GM12891 (cell line): ENCODE data around the gene SRGAP1.
"Not testable (repeated sequence)": the region's sequence is repeated elsewhere in the genome, so short reads cannot be mapped to it uniquely, and the experiment has no call there.

Source experiments
- DNase-seq: peaks from one replicate; pipeline ENCODE4 v3.0.0; 2011; ENCODE audit warnings: low spot score; ENCODE audit not compliant: insufficient read length
- FAIRE-seq: peaks from 2 replicates; lab custom pipeline; 2011; peaks lifted over from hg19 to GRCh38; lab: Jason Lieb, UNC
- PAX5 ChIP-seq: IDR thresholded peaks from 2 replicates; pipeline ENCODE4 v1.6.1; 2011; ENCODE audit warnings: low read length, moderate library complexity, mild to moderate bottlenecking; ENCODE audit not compliant: insufficient read depth, severe bottlenecking
- POLR2A ChIP-seq: IDR thresholded peaks from 2 replicates; pipeline ENCODE4 v1.6.1; 2011; ENCODE audit warnings: low read depth, low read length, control low read depth
- POLR2AphosphoS5 ChIP-seq: IDR thresholded peaks from 2 replicates; pipeline ENCODE4 v1.6.1; 2011; ENCODE audit warnings: low read depth, low read length, control low read depth
- POU2F2 ChIP-seq: IDR thresholded peaks from 2 replicates; pipeline ENCODE4 v1.6.1; 2011; ENCODE audit warnings: low read depth, mild to moderate bottlenecking, control low read depth, low read length, moderate library complexity
- SPI1 ChIP-seq: IDR thresholded peaks from 2 replicates; pipeline ENCODE4 v1.6.1; 2011; ENCODE audit warnings: low read depth, low read length, control low read depth
- TAF1 ChIP-seq: IDR thresholded peaks from 2 replicates; pipeline ENCODE4 v1.6.1; 2011; ENCODE audit warnings: low read depth, low read length, control low read depth

Gene SRGAP1

GRCh38 chr12:64059685-64060084 is 215.2 kb downstream of the SRGAP1 start:
- DNase-seq (no peak), FAIRE-seq (no peak)
- no peak for TF ChIP-seq PAX5
- no peak for TF ChIP-seq POU2F2
- no peak for TF ChIP-seq TAF1
- TF ChIP-seq POLR2A: no peak
- no peak for TF ChIP-seq SPI1
- no peak for TF ChIP-seq POLR2AphosphoS5

DNA sequence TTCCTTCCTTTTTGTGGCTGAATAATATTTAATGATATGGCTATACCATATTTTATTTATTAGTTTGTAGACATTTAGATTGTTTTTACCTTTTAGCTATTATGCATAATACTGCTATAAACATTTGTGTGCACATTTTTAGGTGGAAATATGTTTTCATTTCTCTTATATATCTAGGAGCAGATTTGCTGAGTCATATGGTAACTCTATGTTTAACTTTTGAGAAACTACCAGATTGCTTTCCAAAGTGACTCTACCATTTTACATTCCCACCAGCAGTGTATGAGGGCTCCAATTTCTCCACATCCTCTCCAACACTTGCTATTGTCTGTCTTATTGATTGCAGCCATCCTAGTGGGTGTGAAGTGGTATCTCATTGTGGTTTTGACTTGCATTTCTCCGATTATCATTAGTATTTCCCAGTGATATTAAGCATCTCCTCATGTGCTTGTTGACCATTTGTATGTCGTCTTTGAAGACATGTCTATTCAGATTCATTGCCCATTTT is 217.4 kb downstream of the SRGAP1 start:
- DNase-seq: no peak
- no peak for FAIRE-seq
- TF ChIP-seq TAF1 (no peak), POLR2A (no peak), PAX5 (no peak), SPI1 (no peak), POLR2AphosphoS5 (no peak), POU2F2 (no peak)

- FAIRE-seq: no peak
- DNase-seq: no peak
- TF ChIP-seq POU2F2: no peak
- no peak for TF ChIP-seq TAF1
- TF ChIP-seq SPI1: no peak
- no peak for TF ChIP-seq POLR2AphosphoS5
- TF ChIP-seq POLR2A: no peak
- TF ChIP-seq PAX5: no peak
Observed at GRCh38 chr12:64063121-64063520, 218.6 kb downstream of the SRGAP1 start.

DNA sequence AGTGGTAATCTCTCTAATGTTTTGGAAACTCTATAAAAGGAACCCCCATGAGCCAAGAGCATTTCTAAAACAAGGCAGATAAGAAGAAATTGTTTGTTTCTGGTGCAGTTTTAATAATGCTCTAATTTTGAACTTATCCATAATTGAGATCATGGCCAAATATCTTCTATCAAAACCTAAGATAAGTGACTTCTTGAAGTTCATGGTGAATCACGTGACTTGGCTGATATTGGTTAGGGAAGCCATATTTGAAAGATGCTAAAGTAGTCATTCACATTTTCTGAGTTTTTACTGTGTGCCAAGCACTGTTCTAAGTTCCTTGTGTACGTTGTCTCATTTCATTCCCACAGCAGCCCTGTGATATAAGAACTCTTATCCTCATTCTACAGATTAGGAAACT is 219.7 kb downstream of the SRGAP1 start:
- FAIRE-seq (no peak), DNase-seq (no peak)

DNA sequence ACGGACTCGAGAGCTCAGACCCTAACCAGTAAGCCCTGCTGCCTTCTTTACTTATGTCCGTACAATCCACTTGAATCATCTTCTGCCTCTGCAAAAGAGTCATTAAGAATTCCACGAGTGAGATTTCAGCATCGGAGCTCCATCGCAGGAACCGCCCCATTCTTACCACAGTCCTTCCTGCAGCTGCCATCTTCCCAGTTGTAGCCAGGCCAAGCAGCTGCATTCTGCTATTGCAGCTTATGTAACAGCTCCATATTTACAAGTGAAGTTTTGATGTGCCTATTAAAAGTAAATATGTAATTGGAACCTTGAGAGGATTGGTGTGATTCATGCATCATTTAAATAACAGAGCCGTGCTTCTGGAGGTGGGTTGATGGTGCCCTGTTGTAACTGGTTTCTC is 220.2 kb downstream of the SRGAP1 start:
- DNase-seq: no peak
- no peak for TF ChIP-seq TAF1
- no peak for FAIRE-seq

More for the DNA sequence above, 219.7 kb downstream of the SRGAP1 start:
- TF ChIP-seq PAX5: no peak
- TF ChIP-seq TAF1: no peak
- TF ChIP-seq POU2F2: no peak
- no peak for TF ChIP-seq POLR2A
- no peak for TF ChIP-seq POLR2AphosphoS5
- TF ChIP-seq SPI1: no peak

DNA sequence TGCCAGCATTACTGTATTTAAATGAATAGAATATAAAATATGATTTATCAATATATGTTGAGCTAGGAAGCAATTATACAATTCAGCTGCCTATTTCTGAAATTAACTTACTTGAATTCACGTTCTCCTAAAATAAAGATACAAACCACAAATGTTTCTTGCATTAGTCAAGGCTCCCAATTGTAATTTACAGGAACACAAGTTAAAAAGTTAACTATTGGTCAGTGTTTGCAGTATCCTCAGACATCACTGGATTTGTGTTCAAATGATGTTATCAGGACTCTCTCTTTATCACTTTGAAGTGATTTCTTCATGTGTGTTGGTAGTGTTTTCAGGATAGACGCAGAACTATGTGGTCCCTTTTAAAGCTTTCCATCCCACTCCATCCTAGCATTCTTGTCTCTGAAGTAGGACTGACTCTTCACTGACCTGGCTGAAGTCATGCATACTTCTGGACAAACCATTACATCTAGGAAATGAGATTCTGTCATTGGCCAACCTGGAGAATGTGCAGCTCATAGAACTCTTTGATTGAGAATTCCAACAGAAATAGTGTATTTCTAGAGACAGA is 221.5 kb downstream of the SRGAP1 start:
- DNase-seq (no peak), FAIRE-seq (no peak)
- TF ChIP-seq POLR2A (no peak), POU2F2 (no peak), SPI1 (no peak), TAF1 (no peak), PAX5 (no peak), POLR2AphosphoS5 (no peak)

DNA sequence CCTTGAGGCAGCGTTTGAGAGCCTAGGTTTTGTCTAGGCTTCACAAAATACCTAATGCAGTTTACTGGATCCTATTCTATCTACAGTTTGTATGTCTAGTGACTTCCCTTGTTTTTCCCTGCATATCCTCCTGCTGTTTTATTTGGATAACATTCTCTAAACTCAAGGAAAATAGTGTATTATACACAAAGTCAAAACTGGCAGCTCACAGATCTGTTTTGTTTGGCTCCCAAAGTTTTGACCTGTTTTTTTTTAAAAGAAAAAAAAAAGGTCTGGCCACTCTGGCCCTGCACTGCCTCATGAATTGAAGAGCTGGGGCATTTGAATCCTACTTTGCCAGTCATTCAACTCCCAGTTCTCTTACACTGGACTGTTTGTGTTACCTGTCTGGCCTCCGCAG is 222.3 kb downstream of the SRGAP1 start:
- DNase-seq (no peak), FAIRE-seq (no peak)
- TF ChIP-seq TAF1 (no peak), POLR2AphosphoS5 (no peak), SPI1 (no peak), PAX5 (no peak), POU2F2 (no peak), POLR2A (no peak)

DNA sequence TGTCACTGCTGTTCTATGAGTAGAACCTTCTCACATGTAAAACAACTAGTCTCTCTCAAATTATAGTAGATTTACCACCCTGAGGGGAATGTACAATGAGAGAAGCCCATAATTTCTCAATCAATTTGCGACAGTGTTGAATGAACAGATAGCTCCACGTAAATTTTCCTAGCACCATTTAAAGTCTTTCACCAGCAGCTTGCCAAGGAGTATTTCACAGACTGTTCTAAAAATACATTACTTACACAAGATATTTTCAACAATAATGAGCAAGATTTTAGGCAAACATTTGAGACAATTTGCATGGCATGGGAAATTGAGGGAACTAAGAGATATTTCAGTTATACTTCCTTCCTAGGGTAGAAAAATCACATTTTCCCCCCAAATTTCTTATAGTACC is 226.0 kb downstream of the SRGAP1 start:
- FAIRE-seq (no peak), DNase-seq (no peak)
- no peak for TF ChIP-seq POLR2A
- no peak for TF ChIP-seq SPI1

GRCh38 chr12:64072916-64073575 is 228.5 kb downstream of the SRGAP1 start:
- DNase-seq: no peak
- no peak for TF ChIP-seq SPI1
- TF ChIP-seq TAF1: no peak
- FAIRE-seq: no peak

- not testable (repeated sequence) for FAIRE-seq, DNase-seq
Observed at GRCh38 chr12:64076565-64076964, 232.1 kb downstream of the SRGAP1 start.
